Muscle layer of colon (tissue), 2 donors: ENCODE data around the gene PRR30.

ENCODE experiments used
- H3K27ac ChIP-seq: one replicate; pipeline ENCODE4 v1.7.0; 2013; ENCODE audit warnings: low read depth, mild to moderate bottlenecking, low read length, moderate library complexity
- H3K27me3 ChIP-seq, 2 donors: one replicate each; pipeline ENCODE4 v1.7.0; 2013; ENCODE audit warnings: low read length in 2 of 2, mild to moderate bottlenecking in 2 of 2; ENCODE audit not compliant: insufficient read depth in 2 of 2, control insufficient read depth in 1 of 2
- H3K36me3 ChIP-seq: one replicate; pipeline ENCODE4 v1.7.0; 2013; ENCODE audit warnings: mild to moderate bottlenecking, low read length; ENCODE audit not compliant: insufficient read depth
- H3K4me1 ChIP-seq: one replicate; pipeline ENCODE4 v1.7.0; 2013; ENCODE audit warnings: mild to moderate bottlenecking, low read length; ENCODE audit not compliant: insufficient read depth
- H3K4me3 ChIP-seq, 2 donors: one replicate each; pipeline ENCODE4 v1.7.0; 2013; ENCODE audit warnings: low read length in 2 of 2, low read depth in 1 of 2, mild to moderate bottlenecking in 1 of 2, moderate library complexity in 1 of 2
- H3K9ac ChIP-seq: one replicate; pipeline ENCODE4 v1.7.0; 2013; ENCODE audit warnings: low read length
- H3K9me3 ChIP-seq: one replicate; pipeline ENCODE4 v1.7.0; 2013; ENCODE audit warnings: mild to moderate bottlenecking, low read length
- donor health status: abdominal sarcoma.
- donor health status: Adenocarcinoma of cecum.

The PRR30 gene

GRCh38 chr2:27093430-27094352 is 45.5 kb downstream of the PRR30 start:
- Histone ChIP-seq H3K27me3 (no peaks in the 10 kb centered on the region), H3K27ac (no peak overlapping the region), H3K9me3 (no peaks in the 10 kb centered on the region), H3K36me3 (no peaks in the 10 kb centered on the region), H3K9ac (no peak overlapping the region), H3K4me1 (peaks cover 9% of the 10 kb centered on the region), H3K4me3 (no peak overlapping the region)

- Histone ChIP-seq H3K4me3 (no peak overlapping the region), H3K27me3 (no peaks in the 10 kb centered on the region), H3K27ac (no peak overlapping the region), H3K36me3 (no peaks in the 10 kb centered on the region), H3K9me3 (no peaks in the 10 kb centered on the region), H3K4me1 (peaks cover 9% of the 10 kb centered on the region), H3K9ac (no peak overlapping the region)
Measured at GRCh38 chr2:27092696-27093429, 46.3 kb downstream of the PRR30 start.

- Histone ChIP-seq H3K4me1 (peaks cover 18% of the 10 kb centered on the region), H3K4me3 (no peak overlapping the region), H3K27me3 (no peaks in the 10 kb centered on the region), H3K27ac (no peak overlapping the region), H3K9me3 (no peaks in the 10 kb centered on the region), H3K36me3 (no peaks in the 10 kb centered on the region), H3K9ac (no peak overlapping the region)
Measured at GRCh38 chr2:27091746-27092695, 47.2 kb downstream of the PRR30 start.

- Histone ChIP-seq H3K27ac (no peak overlapping the region), H3K4me3 (no peak overlapping the region), H3K9me3 (no peaks in the 10 kb centered on the region), H3K4me1 (peaks cover 24% of the 10 kb centered on the region), H3K36me3 (no peaks in the 10 kb centered on the region), H3K27me3 (no peaks in the 10 kb centered on the region), H3K9ac (no peak overlapping the region)
Measured at GRCh38 chr2:27089111-27089954, 49.9 kb downstream of the PRR30 start.

- Histone ChIP-seq H3K9me3 (no peaks in the 10 kb centered on the region), H3K36me3 (no peaks in the 10 kb centered on the region), H3K4me3 (no peak overlapping the region), H3K27me3 (no peaks in the 10 kb centered on the region), H3K4me1 (peaks cover 30% of the 10 kb centered on the region), H3K9ac (no peak overlapping the region), H3K27ac (no peak overlapping the region)
Measured at GRCh38 chr2:27088634-27089033, 50.6 kb downstream of the PRR30 start.

GRCh38 chr2:27087823-27088410 is 51.3 kb downstream of the PRR30 start:
- H3K36me3 ChIP-seq: peaks cover 6% of the 10 kb centered on the region
- H3K9ac ChIP-seq: no peak overlapping the region
- peaks cover 37% of the 10 kb centered on the region for H3K4me1 ChIP-seq
- H3K27ac ChIP-seq: no peak overlapping the region
- no peaks in the 10 kb centered on the region for H3K27me3 ChIP-seq
- H3K4me3 ChIP-seq: no peak overlapping the region
- no peaks in the 10 kb centered on the region for H3K9me3 ChIP-seq
